GM19043 (cell line): ENCODE data around the gene CDK12.

Experiments used
- ATAC-seq: cut with Tn5 transposase; IDR thresholded peaks from one replicate; pipeline ENCODE4 v1.9.1; 2021; ENCODE audit warnings: low read depth; ENCODE audit not compliant: unreplicated experiment

Gene CDK12

DNA sequence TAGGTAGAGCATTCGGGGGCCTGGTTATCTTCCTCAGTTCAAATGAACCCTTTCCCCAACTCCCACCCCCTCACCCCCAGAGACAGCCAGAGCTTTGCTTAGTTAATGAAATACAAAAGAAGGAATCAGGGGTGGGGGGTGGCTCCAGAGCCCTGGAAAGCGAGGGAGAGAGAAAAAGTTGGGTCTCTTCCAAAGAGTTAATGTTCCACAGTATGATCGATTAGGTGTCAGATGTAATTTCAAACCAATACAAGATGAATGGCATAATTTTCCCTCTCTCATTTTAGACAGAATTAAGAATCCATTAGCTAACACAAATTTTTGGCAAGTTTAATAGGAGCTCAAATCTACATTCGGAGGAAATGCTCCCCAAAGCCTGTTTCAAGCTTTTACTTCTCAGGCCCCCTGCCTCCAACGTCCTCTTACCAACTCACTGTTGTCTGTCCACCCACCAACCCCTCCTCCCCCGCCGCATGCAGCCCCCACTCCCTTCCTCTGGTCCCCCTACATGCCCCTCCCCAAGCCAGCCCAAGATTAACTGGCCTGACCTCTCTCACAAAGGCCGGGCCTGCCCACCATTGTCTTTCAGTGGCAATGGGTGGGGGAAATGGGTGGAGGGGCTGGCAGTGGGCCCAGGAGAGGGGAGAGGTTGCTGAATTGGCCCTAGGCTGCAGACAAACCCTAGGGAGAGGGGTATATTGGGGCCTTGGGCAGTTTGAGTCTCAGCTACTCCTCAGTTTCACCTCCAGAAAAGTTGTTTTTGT is 118.2 kb downstream of the CDK12 start:
- ATAC-seq, result no peak

DNA sequence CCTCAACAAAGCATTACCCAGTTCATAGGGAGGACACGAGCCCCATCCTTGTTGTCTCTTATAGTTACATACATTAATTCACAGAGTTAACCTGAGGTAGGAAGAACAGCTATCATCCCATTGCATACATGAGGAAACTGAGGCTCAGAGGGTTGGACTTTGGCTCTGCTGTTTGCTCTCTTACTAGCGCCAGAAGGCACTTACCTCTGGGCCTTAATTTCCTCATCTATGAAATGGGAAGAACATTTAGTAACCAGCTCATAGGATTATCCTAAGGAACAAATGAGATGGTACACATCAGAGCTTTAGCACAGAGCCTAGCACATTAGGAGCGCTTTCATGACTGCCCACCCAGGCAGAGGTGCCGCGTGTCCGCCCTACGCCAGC is 118.8 kb downstream of the CDK12 start:
- no peak for ATAC-seq

DNA sequence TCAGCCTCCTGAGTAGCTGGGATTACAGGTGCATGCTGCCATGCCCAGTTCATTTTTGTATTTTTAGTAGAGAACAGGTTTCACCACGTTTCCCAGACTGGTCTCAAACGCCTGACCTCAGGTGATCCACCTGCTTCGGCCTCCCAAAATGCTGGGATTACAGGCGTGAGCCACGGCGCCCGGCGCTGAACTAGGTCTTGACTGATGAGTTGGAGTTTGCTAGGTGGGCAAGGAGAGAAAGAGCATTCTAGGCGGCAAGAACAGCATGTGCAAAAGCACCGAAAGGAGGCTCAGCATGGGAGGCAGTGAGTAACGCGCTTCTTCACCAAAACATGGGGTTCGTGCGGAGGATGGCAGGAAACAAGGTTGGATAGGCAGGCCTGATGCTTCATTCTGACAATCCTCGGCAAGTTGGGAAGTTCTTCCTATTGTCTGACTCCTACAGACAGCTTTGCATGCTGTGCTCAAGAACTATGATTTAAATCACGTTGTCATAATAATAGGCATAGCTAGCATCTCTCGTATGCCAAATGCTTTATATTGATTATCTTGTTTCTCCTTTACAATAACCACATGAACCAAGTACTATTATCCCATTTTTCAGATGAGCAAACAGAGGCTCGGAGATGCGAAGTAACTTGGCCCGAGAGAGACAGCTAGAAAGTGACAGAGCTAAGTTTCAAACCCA is 119.9 kb downstream of the CDK12 start:
- ATAC-seq, result no peak

DNA sequence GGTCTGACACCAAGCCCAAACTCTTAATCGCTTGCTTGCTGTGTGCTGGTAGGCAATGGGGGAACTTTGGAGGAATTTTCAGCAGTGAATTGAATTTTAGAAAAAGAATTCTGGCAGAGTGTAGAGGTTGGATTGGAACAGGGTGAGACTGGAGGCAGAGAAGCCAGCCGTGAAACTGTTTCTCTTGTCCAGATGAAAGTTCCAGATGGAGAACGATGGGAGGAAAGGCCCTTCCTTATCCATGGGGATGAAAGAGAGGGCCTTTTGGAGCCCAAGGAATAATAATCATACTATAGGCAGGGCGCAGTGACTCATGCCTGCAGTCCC is 120.4 kb downstream of the CDK12 start:
- ATAC-seq, result no peak

DNA sequence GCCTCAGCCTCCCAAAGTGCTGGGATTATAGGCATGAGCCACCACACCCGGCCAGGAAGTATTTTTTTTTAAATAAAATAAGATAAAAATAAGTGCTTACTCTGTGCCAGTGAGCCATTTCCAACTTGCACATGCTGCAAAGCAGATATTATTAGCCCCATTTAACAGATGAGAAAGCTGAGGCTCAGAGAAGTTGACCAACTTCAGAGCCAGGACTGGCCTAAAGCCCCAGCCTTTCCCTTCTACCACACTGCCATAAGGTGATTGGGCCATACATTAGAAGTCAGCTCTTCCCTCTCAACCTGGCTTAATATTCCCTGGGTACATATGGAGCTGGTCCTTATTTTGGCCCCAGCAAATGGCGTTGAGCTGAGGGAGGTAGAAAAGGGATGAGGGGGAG is 121.4 kb downstream of the CDK12 start:
- ATAC-seq, result no peak
